Medulla oblongata (tissue), 1 donor: Measurements from ENCODE around the gene FBN3.

Experiments
- DNase-seq: peaks from one replicate; pipeline ENCODE4 v3.0.0-alpha.2; 2015; ENCODE audit errors: extremely low spot score

The FBN3 gene

GRCh38 chr19:8148410-8149260, 757 bp downstream of the FBN3 start:
- DNase-seq = no peak

- DNase-seq = no peak
Measured at GRCh38 chr19:8148088-8148409, 1.3 kb downstream of the FBN3 start.

- DNase-seq = no peak
Measured at GRCh38 chr19:8147582-8147978, 1.8 kb downstream of the FBN3 start.

GRCh38 chr19:8146877-8147581, 2.4 kb downstream of the FBN3 start:
- DNase-seq = no peak

GRCh38 chr19:8144273-8144995, 5.0 kb downstream of the FBN3 start:
- no peak for DNase-seq

- DNase-seq = no peak
Measured at GRCh38 chr19:8143041-8143440, 6.4 kb downstream of the FBN3 start.

- no peak for DNase-seq
Measured at GRCh38 chr19:8142513-8142900, 6.9 kb downstream of the FBN3 start.

- no peak for DNase-seq
Measured at GRCh38 chr19:8141726-8142512, 7.5 kb downstream of the FBN3 start.

- DNase-seq = no peak
Measured at GRCh38 chr19:8138201-8138600, 11.2 kb downstream of the FBN3 start.

GRCh38 chr19:8137425-8137824, 12.0 kb downstream of the FBN3 start:
- no peak for DNase-seq

GRCh38 chr19:8135946-8136618, 13.3 kb downstream of the FBN3 start:
- no peak for DNase-seq

GRCh38 chr19:8132858-8133458, 16.4 kb downstream of the FBN3 start:
- no peak for DNase-seq

GRCh38 chr19:8131517-8131916, 17.9 kb downstream of the FBN3 start:
- DNase-seq = no peak

GRCh38 chr19:8129061-8129618, 20.3 kb downstream of the FBN3 start:
- DNase-seq = no peak

- no peak for DNase-seq
Measured at GRCh38 chr19:8128551-8128950, 20.8 kb downstream of the FBN3 start.

- DNase-seq = no peak
Measured at GRCh38 chr19:8127311-8127710, 22.1 kb downstream of the FBN3 start.

- no peak for DNase-seq
Measured at GRCh38 chr19:8126511-8126910, 22.9 kb downstream of the FBN3 start.

GRCh38 chr19:8126008-8126407, 23.4 kb downstream of the FBN3 start:
- DNase-seq = no peak

GRCh38 chr19:8123683-8124082, 25.7 kb downstream of the FBN3 start:
- DNase-seq = no peak

GRCh38 chr19:8120636-8121480, 28.5 kb downstream of the FBN3 start:
- DNase-seq = no peak
